Stimulated activated CD8-positive, alpha-beta memory T cell treated with anti-CD3 and anti-CD28 coated beads, Interleukin-7, amount 100 ng/mL, for 48 hours (primary cell): ENCODE measurements around the gene AP2A1.

Experiments used
- DNase-seq, 2 donors: peaks; one replicate each; pipeline ENCODE4 v3.0.0-alpha.2; 2020; ENCODE audit warnings: low read depth in 1 of 2; ENCODE audit errors: extremely low read depth in 1 of 2

AP2A1 gene

DNA sequence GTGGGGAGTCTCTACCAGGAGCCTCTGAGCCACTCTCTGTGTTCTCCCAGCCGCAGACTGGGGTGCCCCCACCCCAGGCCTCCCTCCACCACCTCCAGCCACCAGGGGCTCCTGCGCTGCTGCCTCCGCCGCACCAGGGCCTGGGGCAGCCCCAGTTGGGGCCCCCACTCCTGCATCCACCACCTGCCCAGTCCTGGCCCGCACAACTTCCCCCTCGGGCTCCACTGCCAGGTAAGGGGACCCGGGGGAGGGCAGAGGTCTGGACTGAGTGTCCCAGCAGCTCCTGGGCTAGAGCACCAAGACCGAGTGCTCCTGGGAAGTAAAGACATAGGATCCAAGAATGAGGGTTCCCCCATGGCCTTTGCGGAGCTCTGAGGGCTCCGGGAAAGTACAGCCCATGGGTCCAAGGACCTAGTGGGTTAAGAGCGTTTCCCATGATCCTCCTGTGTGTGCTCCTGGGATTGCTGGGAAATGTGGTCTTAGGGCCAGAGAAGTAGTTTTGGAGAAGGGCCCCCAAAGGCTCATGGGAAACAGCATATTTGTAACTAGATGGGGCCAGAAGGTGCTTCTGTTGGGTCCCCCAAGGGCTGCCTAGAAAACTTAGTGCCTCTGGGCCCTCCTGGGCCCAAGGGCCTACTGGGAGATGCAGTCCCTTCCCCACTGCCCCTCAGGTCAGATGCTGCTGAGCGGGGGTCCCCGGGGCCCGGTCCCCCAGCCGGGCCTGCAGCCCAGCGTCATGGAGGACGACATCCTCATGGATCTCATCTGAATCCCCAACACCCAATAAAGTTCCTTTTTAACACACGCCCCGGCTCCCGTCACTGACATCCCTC, 69.6 kb downstream of the AP2A1 start:
- DNase-seq, result no peak

DNA sequence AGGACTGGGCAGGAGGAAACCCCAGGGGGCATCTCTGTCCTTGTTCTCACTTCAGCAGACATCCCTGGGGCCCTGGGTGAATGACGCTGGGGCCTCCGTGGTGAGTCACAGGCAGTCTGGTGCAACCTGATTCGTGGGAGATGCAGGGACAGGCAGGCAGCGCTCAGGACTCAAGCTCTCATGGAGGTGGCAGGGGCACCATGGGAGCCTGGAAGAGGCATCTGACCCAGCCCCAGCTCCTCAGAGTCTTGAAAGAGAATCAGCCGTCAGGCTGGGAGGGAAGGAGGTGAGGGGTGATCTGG, 70.2 kb downstream of the AP2A1 start:
- no peak for DNase-seq

DNA sequence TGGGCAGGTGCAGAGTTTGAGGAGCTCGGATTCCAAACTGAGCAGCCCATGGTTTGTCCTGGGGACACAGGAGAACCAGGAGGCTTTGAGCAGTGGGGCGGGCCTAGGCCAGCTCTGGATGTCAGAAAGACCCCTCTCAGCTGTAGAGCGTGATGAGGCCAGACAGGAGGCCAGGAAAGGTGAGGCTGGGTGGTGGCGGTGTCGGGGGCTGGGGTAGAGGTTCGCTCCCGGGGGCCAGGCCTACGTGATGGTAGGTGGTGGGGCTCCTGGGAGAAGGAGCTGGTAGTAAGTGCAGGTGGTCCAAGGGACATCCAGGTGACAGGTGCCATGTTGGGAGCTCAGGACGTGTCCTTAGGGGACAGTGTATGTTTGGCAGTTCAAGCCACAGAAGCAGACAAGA, 70.6 kb downstream of the AP2A1 start:
- no peak for DNase-seq

DNA sequence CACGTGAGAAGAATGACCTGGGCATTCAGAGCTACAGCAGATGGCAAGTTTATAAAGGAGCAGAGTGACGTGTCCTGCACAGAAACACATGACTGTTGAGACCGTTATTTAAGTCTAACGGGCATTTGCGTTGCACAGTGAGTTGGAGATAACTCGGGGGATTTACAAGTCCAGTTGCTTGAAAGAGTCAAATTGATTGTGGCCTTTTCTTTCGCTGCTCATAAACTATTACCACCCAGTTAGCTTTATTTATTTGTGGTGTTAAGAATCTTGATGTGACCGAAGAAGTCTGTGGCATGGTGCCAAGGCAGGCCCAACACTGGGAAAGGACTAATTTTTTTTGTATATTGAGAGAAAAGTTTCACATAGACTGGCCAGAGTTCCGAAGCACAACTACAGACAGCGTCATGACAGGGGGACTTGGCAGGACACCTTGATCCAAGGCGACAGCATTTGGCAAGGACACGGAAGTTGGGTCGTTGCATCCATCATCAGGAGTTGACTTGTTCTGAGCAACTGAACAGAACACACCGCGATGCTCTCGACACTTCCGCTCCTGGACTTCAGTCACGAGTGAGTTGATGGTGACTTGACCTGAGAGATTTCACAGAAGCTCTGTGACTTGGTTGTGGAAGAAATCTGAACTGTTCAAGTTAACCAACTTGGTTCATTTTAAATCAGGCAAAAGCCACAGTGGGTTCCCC, 72.2 kb downstream of the AP2A1 start:
- DNase-seq, result no peak

DNA sequence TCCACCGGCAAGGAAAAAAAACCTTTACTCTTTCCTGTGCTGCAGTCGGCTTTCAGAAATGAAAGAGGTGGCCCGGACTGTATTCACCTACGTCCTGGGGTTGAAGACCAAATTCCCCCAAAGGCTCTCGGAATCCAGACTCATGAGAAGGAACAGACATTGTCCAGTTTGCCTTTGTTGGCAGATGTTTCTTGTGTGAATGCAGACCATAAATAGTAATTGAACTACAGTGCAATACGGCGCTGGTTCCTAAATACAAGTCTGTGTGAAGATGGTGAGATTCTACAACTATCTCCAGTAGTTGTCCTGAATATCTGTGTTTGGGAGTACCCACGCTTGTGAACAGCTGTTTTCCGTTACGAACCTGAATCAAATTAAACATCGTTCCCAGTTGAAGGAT, 72.9 kb downstream of the AP2A1 start:
- DNase-seq, result no peak

DNA sequence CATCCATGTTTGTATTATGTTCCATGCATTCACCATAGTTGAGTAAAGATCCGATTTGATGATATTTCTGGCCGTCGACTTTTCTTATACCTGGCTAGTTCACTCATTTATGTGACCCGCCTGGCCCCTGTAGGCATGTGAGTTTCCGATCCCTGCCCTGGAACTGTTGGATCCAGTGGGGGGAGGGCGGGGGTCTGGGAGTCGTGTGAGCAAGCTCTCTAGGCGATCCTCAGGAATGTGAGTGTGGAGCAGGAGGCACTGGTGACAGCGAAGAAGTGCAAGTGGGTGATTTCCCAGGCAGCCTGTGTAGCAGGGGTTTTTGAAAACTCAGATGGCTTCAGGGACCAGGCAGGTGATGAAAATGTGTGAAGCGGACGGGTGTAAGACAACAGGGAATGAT, 73.5 kb downstream of the AP2A1 start:
- no peak for DNase-seq

DNA sequence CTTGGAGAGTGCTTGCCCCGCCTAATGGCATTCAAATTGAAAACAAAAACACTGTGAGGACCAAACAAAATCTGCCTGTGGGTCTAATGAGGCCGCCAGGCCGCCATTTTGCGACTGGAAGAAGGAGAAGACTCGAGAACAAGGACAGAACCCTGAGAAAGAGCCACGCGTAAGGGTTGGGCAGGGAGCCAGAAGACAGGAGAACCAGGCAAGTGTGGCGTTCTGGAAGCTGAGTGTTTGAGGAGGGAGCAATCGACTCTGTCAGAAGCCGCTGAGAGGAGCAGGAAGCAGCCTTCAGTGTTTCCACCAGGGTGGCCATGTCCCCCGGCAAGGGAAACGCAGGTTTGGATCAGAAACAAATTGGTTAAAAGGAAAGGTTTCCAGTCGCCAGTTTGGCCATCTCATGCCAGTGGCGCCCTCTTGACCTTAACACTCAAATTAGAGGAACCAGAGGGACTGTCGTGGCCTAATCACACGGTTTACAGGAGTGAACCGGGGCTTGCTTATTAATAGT, 74.0 kb downstream of the AP2A1 start:
- DNase-seq, result no peak

DNA sequence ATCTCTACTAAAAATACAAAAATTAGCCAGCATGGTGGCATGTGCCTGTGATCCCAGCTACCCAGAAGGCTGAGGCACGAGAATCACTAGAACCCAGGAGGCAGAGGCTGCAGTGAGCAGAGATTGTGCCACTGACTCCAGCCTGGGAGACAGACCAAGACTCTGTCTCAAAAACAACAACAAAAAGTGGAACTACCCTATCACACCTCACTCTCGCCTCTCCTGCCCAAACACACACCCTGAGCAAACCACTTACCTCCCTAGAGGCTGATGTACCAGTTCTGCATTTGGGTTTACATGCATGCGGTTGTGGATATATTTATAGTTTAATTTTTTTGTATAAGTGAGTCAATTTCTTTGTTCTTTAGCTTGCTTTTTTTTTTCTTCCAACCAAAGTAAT, 76.5 kb downstream of the AP2A1 start:
- no peak for DNase-seq

DNA sequence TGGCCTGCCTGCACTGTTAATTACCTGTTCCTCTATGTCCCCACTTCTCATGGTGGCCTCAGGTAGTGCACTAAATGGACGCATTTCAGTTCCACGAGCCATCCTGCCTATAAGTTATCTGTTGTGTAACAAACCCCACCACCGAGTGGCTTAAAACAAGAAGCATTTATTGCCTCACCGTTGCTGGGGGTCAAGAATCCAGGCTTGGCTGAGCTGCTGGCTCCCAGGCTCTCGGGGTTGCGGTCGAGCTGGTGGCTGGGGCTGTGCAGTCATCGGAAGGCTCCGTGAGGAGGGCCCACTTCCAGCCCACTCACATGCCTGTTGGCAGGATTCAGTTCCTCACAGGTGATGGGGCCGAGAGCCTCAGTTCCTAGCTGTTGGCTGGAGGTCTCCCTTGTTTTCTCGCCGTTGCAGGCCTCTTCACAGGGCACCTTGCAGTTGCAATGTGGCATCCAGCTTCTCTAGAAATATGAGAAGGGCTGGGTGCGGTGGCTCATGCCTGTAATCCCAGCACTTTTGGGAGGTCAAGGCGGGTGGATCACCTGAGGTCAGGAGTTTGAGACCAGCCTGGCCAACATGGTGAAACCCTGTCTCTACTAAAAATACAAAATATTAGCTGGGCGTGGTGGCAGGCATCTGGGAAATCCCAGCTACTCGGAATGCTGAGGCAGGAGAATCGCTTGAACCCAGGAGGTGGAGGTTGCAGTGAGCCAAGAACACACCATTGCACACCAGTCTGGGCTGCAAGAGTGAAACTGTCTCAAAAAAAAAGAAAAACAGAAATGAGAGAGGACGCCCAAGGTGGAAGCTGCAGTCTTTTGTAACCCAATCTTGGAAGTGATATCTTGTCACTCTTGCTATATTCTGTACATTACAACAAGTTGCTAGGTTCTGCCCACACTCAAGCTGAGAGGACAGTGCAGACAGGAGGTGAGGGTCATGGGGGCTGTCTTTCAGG, 77.6 kb downstream of the AP2A1 start:
- no peak for DNase-seq

DNA sequence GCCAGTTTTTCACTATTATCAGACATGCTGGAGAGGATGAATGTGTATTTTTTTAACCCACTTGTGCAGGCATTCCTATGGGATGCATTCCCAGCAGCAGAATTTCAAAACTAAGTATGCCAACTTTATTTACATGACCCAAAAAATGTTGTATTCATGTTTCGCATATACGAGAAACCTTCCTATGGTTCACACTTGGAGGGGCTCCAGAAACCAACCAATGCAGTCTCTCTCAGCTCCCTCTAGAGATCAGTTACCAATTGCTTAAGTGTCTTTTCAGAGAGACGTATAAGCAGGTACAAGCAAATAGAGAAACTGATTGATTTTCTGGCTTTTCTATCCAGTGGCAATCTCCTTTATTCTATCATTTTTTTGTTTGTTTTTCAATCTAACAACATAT, 78.6 kb downstream of the AP2A1 start:
- DNase-seq, result no peak

DNA sequence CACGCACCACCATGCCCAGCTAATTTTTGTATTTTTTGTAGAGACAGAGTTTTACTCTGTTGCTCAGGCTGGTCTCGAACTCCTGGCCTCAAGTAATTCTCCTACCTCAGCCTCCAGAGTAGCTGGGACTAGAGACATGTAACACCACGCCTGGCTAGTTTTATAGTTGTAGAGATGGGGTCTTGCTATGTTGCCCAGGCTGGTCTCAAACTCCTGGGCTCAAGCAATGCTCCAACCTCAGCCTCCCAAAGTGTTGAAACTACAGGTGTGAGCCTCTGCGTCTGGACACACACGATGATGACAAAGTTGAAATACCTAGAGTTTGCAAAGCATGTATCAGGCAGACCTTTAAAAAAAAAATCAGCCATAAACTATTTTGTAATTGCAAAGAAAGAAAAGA, 79.6 kb downstream of the AP2A1 start:
- no peak for DNase-seq

DNA sequence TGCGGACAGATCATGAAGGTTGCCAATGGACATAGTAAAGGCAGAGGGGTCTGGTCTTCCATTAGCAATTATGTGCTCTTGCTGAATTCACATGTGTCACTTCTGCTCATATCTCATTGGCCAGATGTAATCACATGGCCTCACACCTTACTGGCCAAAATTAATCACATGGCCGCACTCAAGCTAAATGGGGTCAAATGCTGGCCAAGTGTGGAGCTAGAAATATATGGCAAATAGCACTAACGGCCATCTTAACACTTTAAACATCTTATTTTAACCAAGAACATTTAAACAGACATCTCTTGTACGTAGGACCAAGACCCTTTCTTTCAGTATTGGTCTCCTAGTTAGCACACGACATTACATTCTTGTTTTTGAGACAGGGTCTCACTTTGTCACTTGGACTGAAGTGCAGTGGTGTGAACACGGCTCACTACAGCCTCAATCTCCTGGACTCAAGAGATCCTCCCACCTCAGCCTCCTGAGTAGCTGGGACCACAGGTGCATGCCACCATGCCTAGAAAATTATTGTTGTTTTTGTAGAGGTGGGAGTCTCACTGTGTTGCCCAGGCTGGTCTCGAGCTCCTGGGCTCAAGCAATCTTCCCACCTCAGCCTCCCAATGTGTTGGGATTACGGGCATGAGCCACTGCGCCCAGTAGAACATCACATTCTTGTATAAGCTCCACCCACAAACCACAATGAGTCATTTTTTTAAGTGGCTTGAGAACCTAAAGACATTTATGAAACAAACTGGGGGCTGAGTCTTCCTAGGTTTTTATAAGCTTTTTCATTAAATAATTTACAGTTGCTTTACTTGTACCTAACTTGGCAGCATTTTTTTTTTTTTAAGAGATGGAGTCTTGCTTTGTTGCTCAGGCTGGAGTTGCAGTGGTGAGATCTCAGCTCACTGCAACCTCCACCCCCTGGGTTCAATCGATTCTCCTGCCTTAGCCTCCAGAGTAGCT, 81.2 kb downstream of the AP2A1 start:
- DNase-seq, result no peak

DNA sequence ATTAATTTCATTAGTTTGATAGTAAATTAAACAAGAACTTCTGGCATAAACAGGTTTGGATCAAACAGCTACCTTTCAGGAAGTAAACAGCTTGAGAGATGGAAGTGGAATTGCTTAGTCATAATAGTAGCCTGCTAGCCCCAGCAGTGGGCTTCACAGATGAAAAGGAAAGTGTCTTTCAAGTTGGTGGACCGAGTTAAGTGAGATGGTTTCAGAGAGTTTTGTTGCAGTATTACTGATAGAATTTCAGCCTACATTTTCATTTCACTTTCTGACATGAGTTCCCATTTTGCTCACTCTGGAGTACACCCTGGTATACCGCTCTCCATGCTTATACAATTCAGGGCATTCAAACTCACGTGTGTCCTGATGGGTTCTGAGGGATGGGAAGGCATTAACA, 82.1 kb downstream of the AP2A1 start:
- no peak for DNase-seq

DNA sequence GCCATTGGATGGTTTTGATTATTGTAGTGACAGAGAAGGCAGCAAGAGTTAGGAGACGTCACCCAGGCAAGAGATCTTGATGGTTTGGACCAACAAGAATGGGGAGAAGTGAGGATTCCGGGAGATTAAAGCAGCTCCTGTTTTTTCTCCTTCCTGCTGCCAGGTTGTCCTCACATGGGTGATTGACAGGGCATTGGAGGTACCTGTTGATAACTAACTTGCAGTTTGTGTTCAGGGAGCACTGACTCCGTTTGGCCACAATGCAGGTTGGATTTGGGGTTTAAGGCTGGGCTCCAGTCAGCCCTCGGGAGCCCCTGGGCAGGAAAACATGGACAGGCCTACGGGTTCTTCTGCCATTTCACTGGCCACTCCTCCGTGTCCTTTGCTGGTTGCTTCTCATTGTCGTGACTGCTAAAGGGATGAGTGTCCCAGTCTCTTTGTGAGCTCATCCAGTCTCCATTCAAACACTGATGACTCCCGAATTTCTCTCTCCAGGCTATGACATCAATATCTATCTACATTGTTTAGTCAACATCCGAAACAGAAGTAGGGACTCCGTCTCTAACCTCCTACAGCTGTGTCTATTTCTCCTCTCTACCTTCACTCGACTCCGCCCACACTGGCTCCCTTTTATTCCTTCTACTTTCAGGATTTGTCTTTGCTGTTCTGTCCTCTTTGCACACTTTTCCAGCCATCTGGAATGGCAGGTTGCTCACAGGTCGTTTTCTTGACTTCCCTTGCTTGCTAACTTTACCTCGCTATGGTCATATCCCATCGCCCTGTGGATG, 82.8 kb downstream of the AP2A1 start:
- DNase-seq, result no peak

DNA sequence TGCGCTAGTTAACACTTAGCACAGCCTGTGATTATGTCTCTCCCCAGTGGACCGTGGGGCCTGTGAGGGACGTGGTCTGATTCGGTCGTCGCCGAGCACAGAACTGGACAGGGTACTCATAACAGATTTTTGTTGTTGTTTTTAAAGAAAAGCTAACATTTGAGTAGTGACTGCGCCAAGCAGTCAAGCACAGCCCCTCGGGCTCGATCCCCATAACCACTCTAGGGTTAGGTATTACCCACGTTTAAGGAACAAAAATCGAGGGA, 83.4 kb downstream of the AP2A1 start:
- no peak for DNase-seq

DNA sequence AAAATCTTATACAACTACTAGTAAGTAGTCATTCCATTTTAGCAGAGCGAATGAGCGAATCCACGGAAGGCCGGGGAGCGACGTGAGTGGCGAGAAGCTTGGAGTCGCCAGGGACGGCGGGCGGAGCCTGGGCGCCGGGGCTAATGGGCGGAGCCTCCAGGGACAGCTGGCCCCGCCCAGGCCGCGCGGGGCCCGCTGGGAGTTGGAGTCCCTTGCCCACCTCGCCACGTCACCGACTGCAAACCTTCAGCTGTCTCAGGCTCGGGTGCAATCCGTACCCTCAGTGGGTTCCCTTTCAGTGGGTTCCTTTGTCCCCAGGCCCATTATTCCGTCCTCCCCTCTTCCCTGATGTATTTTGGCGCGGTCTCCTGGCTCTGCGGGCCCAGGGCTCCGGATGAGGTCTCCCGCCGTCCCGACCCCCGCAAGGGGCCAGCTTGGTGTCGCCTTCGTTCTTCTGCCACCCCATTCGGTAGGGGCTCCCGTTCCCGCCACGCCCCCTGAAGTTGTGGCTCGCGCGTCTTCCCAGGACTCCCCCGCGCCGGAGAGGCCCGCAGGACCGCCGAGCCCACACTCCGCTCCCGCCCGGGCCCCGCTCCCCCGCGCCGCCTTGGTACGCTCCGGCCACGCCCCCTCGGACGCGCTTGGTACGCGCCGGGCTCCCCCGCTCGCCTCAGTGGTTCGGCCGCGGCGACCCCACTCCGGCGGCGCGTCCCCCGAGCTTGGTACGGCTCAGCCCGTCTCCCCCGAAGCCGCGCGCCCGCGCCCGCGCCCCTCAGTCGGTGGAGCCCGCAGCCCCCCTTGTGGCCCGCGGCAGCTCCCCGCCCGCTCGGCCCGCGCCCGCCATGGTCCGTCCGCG, 83.9 kb downstream of the AP2A1 start, which contains the start of gene PTOV1:
Gene PTOV1 (plus strand): TSS at position 673 of the 856 bp plus-strand sequence.
- DNase-seq, result peak; percentile 78 to 81

DNA sequence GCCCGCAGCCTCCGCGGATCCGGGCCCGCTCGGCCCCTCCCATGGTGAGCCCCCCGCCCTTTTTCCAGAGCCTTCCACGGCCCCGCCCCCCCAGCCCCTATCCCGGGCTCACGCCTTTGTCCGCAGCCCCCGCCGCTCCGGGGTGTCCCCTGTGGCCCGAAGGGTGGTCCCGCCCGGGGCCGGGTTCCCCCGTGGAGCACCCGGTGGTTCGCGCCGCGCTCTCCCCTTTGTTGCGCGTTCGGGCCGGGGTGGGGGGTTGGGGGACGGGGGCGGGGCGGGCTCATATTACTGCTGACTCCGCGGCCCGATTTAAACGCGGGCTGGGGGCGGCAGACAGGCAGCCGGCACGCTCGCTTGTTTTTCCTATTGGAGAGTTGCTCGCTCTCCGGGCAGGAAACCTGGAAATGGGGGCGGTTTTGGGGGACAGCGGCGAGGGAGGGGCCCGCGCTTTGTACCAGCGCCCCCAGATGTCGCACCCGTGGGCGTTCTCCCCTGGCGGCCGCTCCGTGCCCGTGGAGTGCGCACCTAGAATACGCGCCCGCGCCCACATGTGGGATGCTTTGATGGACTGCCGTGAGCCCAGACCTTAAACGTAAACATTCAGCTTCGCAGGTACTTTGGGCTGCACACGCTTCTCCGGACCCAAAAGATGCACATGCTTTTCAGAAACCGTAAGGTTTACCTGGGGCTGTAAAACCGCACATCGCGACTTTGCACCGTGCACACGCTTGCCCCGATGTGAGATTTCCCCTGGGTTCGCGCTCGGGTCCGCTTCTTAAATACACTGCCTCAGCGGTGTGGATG, 84.9 kb downstream of the AP2A1 start:
- no peak for DNase-seq

DNA sequence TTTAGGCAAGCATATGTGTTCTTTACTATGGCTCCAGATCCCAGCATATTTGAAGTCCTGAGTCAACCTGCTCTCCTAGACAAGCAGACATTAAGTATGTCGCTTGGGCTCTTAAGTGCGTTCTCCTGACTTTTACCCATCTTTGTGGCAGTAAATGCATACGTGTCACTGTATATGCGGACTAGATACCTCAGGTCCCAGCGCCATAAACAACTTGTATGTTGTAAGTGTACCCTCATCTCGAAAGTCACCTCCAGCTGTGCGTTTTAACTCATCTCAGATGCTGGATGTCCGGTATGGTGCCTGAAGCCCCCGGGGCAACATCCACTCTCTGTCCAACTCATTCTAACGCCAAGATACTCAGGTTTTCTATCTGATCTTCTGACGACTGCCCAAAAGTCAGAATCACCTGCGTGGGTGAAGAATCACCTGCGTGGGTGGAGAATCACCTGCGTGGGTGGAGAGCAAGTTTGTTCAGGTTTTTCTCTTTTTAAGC, 85.9 kb downstream of the AP2A1 start:
- DNase-seq, result no peak
